HepG2 (cell line): ENCODE measurements around the gene USP35.

Experiments
- CBX5 ChIP-seq: sonication (generic); formaldehyde crosslinking; IDR thresholded peaks from 2 replicates; pipeline ENCODE4 v1.4.0; 2020; ENCODE audit warnings: missing genetic modification reagents, borderline replicate concordance
- HDAC2 ChIP-seq: sonication (generic); formaldehyde crosslinking; IDR thresholded peaks from 2 replicates; pipeline ENCODE4 v1.4.0; 2020; ENCODE audit warnings: missing genetic modification reagents
- KAT2B ChIP-seq: fragments of 150-350 bp; IDR thresholded peaks from 2 replicates; pipeline ENCODE4 v1.6.1; 2014; ENCODE audit warnings: low read depth, low read length, borderline replicate concordance
- YY1 ChIP-seq: IDR thresholded peaks from 2 replicates; pipeline ENCODE4 v1.6.1; 2011; ENCODE audit warnings: low read length, low read depth, moderate library complexity, mild to moderate bottlenecking; ENCODE audit not compliant: insufficient read depth, insufficient replicate concordance
- ZNF7 ChIP-seq: IDR thresholded peaks from 2 replicates; pipeline ENCODE4 v1.6.1; 2016; ENCODE audit warnings: missing biosample characterization, missing genetic modification reagents
- TF ChIP-seq, protein P1 (sequence below): sonication (generic); formaldehyde crosslinking; IDR thresholded peaks from 2 replicates; pipeline ENCODE4 v1.4.0; 2020; ENCODE audit warnings: mild to moderate bottlenecking, missing genetic modification reagents
- TF ChIP-seq, protein P2 (sequence below): sonication (generic); formaldehyde crosslinking; IDR thresholded peaks from 2 replicates; pipeline ENCODE4 v1.5.0; 2020; ENCODE audit warnings: mild to moderate bottlenecking, missing genetic modification reagents, moderate library complexity

DNA sequence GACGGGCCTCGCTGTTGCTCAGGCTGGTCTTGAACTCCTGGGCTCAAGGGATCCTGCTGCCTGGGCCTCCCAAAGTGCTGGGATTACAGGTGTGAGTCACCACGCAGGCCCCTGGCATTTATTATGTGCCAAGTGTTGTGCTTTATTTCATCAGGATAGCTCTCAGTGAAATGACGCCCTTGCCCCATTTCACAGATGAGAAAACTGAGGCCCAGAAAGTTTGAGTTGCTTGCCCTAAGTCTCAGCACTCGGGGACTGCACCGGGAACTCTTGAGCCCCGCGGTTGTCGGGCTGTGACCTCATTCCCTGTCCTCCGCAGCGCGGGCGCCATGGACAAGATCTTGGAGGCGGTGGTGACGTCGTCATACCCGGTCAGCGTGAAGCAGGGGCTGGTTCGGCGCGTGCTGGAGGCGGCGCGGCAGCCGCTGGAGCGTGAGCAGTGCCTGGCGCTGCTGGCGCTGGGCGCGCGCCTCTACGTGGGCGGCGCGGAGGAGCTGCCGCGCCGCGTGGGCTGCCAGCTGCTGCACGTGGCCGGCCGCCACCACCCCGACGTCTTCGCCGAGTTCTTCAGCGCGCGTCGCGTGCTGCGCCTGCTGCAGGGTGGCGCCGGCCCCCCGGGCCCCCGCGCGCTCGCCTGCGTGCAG, 7.3 kb downstream of the USP35 start:
- TF ChIP-seq, protein P1, sequence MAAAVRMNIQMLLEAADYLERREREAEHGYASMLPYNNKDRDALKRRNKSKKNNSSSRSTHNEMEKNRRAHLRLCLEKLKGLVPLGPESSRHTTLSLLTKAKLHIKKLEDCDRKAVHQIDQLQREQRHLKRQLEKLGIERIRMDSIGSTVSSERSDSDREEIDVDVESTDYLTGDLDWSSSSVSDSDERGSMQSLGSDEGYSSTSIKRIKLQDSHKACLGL (CRISPR knock-in tag) = no peak
- TF ChIP-seq HDAC2 (no peak), CBX5 (CRISPR knock-in tag) (no peak), ZNF7 (CRISPR knock-in tag) (no peak), KAT2B (no peak), YY1 (no peak)
- TF ChIP-seq, protein P2, sequence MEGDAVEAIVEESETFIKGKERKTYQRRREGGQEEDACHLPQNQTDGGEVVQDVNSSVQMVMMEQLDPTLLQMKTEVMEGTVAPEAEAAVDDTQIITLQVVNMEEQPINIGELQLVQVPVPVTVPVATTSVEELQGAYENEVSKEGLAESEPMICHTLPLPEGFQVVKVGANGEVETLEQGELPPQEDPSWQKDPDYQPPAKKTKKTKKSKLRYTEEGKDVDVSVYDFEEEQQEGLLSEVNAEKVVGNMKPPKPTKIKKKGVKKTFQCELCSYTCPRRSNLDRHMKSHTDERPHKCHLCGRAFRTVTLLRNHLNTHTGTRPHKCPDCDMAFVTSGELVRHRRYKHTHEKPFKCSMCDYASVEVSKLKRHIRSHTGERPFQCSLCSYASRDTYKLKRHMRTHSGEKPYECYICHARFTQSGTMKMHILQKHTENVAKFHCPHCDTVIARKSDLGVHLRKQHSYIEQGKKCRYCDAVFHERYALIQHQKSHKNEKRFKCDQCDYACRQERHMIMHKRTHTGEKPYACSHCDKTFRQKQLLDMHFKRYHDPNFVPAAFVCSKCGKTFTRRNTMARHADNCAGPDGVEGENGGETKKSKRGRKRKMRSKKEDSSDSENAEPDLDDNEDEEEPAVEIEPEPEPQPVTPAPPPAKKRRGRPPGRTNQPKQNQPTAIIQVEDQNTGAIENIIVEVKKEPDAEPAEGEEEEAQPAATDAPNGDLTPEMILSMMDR (CRISPR knock-in tag) = no peak
